DMS114 treated with DMSO at 0.1 percent for 48 hours (cell line): Measurements from ENCODE around the gene CPED1.

ENCODE experiments used
- DNase-seq: peaks from one replicate; lab custom pipeline; 2025; ENCODE audit not compliant: unreplicated experiment; lab: John Stamatoyannopoulos, UW

CPED1 gene

DNA sequence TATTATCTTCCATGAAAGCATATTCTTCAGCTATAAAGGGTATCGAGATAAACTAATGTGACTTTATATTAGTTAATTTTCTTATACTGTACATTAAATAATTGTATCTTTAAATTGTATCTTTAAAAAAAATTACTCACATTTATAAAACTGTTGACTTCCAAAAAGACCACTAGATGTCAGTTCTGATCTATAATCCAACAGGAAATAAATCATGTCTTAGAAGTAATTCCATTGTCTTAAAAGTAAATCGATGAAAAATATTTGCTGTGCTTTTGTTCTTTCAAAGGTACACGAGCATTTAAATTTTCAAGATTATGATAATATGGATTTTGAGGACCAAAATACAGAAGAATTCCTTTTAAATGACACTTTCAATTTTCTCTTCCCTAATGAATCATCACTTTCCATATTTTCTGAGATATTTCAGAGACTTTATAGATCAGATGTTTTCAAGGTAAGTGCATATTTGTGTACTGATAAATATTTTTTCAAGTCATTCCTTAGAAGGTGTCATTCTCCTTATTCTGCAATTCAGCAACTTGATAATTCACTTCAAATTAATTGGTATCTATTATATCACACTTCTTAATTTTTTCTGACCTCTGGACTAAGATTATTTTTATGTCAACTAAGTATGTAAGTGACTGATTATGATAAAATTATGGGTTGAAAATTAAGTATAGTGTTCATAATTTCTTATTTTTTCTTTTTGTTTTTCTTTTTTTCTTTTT, 138.5 kb downstream of the CPED1 start:
- DNase-seq: no peak

DNA sequence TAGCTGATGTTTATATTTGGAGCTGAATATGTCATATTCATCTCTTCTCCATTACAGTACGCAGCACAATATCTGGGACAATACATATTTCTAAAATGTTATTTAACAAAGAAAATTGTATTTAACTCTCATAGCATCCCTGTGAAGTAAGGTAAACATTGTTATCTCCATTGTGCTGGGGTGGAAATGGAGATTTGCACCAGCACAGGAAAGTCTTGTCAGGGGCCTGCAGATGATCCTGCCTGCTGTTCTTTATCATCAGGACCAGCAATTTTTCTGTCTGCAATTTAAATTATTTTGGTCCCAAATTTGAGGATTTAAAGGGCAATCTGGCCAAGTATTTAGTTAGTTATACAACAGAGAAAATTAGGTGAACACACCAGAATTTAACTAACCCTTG, 144.4 kb downstream of the CPED1 start:
- DNase-seq: no peak

DNA sequence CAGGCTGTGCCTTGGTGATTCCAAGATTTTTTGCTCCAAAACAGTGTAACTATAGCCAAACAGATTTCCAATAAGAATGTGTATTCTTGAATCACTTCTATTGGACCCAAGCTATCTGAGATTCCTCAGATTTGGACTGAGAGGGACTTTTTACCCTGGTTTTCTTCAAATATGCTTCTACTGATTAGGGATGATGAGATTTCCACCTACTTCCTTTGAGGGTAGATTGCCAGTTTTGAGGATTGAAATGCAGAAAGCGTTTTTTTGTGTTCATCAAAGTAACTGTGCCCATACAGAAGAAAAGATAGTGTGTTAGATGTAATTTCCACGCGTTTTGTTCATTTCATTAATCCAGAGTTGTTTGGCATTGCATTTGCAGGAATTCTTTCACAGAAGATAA, 144.9 kb downstream of the CPED1 start:
- DNase-seq: no peak

DNA sequence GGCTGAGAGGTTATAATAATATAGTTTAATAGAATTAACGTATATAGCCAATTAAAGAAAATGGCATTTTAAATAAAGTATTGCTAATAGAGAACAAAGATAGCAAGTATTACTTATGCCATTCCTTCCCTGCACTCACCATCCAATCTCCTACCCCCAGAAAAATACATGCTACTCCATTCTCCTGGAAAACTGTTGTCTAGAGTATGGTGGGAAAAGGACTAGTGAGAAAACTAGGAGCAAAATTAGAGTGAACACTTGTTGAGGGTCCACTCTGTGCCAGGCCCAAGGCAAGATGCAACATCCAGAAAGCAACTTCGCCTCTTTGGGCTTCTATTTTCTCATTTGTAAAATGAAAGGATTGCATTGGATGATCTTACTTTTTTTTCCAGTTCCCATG, 149.1 kb downstream of the CPED1 start:
- DNase-seq: no peak

DNA sequence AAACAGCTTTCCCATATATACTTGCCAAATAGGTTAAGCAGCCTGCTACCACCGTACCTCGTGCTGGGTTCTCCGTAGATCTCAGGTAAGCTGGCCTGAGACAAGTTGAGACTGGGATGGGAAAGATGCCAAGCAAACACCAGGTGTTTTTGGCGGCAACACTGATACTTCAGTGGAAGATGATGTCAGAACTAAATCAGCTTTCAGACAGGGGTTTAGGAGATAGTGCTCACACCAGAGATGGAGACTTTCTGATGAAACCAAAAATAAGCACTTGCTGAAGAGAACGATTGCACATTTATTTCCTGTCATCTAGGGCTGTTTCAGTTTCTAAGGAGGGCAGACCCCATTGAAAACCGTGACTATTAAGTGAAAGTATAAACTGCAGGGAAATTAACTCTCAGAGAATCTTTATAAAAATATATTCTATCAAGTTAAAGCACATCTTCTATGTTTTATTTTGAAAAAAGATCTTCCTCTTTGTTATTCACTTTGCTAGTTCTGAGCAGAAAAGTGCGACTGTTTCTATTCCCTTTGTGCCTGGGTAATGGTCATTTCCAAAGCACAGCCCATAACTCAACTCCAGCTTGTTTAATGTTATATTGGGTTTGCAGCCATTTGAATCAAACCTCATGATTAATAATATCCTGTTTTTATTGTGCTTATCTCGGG, 149.9 kb downstream of the CPED1 start:
- DNase-seq: no peak

DNA sequence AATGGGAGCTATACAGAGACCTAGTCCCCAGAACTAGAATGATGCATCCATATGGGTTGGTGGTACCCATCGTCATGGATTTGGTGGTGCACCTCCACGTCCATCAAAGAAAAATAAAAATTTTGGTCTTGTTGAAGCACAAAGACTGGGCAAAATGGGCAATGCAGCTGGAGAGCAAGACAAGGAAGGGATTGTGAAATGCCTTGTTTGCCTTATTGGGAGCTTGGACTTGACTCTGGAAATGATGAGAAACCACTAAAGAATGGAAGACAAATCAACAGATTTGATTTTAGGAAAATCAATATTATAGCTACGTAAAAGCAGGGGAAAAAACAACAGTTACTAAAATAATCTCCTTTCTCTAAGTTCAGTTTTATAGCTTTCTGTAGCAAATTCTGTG, 150.9 kb downstream of the CPED1 start:
- no peak for DNase-seq

DNA sequence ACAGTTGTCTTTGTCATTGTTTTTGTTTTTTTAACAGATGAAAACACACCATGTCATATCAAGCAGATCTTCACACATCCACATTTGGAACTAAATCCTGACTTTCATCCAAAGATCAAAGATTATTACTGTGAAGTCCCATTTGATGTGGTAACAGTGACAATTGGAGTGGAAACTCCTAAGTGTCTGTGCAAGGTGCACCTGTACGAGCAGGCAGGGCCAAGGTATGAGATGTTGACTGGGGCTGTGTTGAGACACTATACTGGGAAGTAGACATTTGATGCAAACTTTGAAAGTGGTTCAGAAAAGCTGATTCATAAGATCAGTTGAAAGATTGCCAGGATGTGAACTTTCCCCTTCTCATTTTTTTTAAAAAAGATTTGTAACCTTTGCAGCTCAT, 152.3 kb downstream of the CPED1 start:
- DNase-seq: no peak

DNA sequence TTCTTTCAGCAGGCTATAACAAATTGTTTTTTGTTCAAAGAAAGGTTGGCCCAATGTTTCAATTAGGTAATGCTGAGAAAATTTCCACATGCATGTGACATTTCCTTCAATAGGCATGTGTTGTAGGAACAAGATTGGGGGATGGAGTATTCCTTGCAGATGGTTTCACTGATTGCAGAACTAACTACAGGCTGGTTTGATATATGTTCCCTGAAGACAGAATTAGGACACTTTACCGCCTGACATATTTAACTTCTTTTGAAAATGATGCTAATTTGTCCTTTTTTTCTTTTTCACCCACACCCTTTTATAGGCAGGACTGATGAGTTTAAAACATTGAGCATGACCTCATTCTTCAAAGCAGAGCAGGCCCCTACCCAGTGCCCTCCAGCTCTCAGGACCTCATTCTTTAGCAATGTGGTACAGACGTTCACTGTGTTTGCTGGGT, 163.3 kb downstream of the CPED1 start:
- DNase-seq: no peak

DNA sequence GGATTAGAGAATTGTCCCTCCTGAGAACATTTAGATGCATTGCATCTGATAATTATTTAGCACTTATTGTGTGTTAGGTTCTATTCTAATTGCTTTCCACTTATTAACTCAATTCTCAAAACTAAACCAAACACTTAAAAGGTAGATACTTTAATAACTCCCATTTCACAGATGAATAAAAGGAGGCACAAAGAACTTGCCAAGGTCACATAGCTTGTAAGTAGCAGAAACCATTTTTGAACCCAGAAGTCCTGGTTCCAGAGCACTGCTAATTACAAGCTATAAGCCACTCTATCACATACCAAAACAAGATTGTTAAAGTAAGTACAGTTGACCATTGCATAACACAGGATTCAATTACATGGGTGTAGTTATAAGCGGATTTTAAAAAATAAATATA, 164.9 kb downstream of the CPED1 start:
- DNase-seq: no peak

DNA sequence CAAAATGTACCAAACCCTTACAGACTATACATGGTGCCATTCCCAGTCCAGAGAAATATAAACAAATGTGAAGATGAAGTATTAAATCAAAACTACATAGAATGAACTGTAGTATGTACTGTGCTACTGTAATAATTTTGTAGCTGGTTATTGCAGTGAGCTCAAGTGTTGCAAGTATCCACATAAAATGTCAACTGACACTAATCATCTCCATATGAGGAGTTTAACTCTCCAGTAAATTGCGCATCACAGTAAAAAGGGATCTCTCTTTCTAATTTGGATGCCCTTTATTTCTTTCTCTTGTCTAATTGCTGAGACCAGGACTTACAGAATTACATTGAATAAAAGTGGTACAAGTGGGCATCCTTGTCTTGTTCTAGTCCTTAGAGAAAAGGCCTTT, 165.5 kb downstream of the CPED1 start:
- no peak for DNase-seq

DNA sequence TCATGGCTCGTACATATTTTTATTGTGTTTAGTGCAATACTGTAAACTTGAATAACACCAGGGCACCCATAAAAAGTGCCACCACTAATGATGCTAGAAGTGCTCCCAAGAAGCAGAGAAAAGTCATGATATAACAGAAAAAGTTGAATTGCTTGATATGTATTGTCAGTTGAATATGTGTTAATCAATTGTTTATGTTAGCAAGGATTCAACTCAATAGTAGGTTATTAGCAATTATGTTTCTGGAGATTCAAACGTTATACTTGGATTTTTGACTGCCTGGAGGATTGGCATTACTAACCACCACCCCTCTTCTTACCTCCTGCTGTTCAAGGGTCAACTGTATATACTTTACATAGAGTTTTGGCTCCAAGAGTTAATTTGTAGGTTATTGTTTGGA, 168.3 kb downstream of the CPED1 start:
- no peak for DNase-seq

DNA sequence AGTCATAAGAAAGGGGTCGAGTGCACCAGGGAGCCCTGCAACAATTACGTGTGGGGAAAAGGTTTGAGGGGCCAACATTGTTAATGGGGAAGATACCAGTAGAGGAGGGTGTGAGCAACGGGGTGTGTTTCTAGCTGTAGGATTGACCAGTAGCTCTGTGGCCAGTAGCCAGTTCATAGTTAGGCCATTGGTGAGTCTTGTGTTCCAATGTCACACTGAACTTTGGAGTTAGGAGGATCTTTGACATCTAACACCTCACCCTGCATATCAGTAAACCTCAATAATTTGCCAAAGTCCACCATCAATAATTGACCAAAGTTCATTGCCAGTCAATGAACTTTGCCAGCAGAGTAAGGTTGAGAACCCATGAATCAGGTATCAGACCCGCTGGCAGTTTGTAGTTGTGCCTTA, 168.8 kb downstream of the CPED1 start:
- DNase-seq: no peak

DNA sequence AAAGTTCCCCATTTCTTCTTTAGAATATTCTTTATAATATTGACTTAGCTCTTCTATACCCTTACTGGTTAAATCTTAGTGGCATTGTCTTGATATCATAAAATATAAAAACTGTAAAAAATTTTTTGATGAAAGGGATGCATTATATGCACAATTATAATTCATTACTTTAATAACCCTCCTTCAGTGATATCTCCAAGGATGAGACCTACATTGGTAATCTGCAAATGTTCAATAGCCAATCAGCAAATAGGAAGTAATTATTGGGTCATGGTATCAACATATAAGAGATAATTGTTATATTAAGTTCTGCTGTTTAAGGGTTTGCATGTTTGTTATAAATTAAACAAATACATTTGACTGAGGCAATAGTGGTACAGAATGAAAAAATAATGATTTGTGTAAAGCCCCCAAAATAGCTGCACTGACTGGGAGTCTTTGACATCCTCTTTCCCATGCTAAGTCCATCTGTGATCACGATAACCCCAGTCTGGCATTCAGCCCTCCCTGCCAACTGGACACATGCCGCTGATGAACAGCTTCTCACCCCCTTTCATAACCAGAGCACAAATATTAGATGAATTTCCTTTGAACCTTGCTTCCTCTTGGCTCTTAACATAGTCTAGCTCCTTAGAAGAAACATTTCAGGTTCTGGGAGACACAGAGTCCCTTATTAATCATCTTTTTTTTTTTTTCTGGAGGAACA, 169.5 kb downstream of the CPED1 start:
- no peak for DNase-seq

DNA sequence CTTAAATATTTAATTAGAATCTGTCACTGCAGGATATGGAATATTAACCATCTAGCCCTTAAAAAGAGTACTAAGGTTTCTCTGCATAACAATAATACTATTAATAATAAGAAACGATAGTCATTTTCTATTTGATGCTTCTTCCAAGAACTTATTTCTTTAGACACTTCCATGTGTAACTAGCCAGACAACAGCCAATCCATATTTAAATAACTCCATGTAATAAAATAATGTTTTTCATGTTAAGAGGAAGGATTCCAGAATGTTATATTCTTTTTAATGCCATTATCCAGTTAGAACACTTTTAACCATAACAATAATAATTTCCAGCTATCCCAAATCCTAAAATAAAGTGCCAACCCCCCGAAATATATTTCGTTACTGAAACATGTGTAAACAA, 170.2 kb downstream of the CPED1 start:
- no peak for DNase-seq

DNA sequence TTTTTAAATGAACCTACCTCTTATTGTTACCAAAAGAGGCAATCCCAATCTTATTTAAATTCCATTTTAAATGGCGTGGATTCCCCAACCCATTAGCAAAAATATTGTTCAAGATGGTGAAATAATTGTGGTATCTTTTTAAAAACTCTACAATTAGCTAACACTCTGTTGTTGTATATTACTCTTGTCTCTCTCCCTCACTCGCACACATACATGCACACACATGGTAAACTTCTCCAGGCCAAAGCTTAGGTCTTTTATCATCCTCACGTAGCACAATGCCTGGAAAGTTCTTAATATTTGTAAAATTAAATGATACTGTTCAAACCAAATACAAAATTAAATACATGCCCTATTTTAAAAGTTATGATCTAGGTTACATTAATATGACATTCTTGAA, 171.0 kb downstream of the CPED1 start:
- DNase-seq: no peak

DNA sequence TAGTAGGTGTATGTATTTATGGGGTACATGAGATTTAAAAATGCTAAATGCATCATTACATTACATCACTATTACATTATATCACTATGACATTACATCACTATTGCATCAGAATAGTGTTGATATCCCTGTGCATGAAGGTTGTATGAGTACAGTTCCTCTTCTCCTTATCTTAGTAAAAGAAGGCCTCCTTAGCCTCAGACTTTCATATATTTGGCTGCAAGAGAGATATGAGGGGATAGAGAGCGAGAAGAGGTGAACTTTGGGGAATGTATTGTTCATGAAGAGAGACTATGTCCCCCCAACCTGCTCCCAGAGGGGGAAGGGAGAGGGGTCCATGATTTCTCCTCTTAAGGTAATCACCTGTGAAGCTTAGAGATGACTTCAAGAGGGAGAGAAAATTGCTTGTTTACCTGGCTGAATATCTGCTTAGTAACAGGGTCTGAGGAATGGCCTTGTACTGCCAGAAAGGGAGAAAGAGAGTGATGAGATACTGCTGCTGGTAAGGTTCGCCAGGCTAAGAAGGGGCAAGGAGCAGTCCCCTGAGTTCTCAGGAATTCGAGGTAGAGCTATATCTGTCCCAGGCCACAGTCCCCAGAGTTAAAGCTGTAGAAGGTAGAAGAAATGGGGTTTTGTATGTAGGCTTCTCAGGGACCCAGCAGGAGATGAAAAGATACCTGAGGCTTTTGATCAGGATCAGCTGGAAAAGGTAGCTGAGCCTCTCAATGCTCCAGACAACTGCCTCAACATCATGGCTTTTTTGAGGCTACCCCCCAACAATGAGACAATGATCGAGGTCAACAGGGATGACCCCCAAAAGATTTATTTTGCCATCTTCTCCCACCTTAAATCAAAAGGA, 171.9 kb downstream of the CPED1 start:
- no peak for DNase-seq

DNA sequence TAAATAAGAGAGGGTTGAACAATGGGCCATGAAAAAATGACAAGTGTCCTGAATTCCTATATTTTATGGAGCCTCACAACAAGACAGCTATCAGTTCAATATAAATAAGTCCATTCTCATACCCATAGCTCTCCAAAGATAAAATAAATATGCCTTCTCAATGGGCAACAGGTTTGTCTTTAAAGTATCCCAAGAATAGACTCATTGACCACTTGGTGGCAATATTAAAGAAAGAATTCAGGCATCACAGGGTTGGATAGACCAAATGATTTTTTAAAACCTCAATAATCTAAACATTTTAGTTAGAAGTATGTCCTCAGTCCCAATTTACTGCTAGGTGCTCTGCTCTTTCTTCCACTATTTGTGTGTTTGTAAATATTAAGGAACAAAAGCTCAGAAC, 175.2 kb downstream of the CPED1 start:
- DNase-seq: no peak

DNA sequence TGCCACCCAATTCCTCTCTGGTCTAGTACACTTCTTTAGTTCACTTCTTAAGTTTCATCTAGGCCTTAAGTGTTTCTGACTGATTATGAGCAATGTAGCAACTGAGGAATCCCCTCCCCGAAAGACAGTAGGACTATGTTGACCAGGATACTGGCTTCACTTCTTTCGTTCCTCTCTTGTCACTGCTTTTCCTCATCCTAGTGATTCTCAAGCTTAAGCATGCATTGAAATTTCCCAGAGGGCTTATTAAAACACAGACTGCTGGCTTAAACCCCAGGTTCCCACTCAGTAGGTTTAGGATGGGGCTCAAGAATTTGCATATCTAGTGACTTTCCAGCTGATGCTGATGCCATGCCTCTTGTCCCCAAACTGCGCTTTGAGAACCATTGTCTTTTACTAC, 175.7 kb downstream of the CPED1 start:
- DNase-seq: no peak

DNA sequence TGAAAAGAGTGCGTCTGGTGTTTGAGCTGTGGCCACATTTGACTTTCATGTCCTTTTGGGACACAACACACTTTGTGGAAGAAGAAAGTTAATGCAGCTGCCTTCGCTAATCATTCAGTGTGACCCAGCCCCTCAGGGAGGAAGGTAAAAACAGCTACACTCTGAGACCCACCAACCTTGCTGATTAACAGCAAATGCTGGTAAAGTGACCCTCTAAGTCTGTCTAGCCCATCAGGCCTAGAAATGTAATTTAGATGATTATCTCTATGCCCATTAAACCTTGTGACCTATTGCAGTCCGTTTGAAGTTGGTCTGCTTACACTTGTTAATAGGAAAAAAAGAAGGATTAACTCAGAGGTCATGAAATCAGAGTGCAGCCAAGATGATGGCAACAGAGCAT, 178.4 kb downstream of the CPED1 start:
- DNase-seq: no peak

DNA sequence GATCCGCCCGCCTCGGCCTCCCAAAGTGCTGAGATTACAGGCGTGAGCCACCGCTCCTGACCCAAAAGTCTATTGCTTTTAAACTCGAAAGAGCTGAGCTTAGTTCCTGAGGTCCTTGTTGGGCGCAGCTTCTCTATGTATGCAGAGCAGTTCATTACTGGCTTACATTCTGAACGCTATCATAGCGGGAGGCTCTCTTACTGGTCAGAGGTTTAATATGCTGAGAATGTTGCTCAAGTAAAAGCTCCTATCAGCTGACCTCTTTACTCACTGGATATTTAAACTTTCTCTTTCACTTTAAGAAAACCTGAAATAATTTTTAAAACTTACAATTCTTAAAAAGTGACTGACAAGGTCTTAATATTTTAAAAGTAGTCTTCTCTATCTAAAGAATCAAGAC, 179.5 kb downstream of the CPED1 start:
- DNase-seq: no peak

DNA sequence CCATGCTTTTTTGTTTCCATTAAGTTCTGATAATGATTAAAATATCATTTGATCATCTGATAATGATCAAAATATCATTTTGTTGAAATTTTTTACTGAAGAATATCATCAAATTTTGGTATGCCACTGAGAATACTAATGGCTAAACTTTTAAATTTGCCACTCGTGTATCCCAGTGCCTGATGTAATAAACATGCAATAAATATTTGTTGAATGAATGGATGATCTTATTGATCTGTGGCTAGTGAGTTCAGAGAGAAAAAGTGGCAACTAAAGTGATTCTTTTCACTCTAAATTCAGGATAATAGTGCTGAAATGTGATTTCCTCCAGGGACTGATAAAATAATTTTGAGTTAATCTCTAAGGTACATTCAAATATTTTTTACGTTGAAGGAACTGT, 181.0 kb downstream of the CPED1 start:
- DNase-seq: no peak
